H9 (cell line): ENCODE results near the gene RPS27L. TPM values are rescaled to one million over a fixed set of nuclear protein-coding genes. Genes with fewer than 3 reads are reported as not detected.

Source experiments
- DNase-seq: peaks from one replicate; pipeline ENCODE4 v3.0.0-alpha.2; 2017
- H2AFZ ChIP-seq: one replicate; pipeline ENCODE4 v1.6.1; 2013; ENCODE audit warnings: mild to moderate bottlenecking, low read length, control low read depth, moderate library complexity
- H2AK5ac ChIP-seq: 2 replicates; pipeline ENCODE4 v1.6.1; 2013; ENCODE audit warnings: low read length, control low read depth, mixed read lengths; ENCODE audit not compliant: insufficient read length
- H2BK120ac ChIP-seq: one replicate; pipeline ENCODE4 v1.6.1; 2013; ENCODE audit warnings: low read depth, mild to moderate bottlenecking, low read length, control low read depth, inconsistent platforms; ENCODE audit not compliant: poor library complexity, severe bottlenecking
- H2BK12ac ChIP-seq: 2 replicates; pipeline ENCODE4 v1.6.1; 2013; ENCODE audit warnings: low read length, control low read depth, mixed read lengths, low read depth; ENCODE audit not compliant: insufficient read length
- H2BK15ac ChIP-seq: 2 replicates; pipeline ENCODE4 v1.6.1; 2013; ENCODE audit warnings: low read depth, low read length, control low read depth
- H2BK20ac ChIP-seq: one replicate; pipeline ENCODE4 v1.6.1; 2013; ENCODE audit warnings: low read depth, mild to moderate bottlenecking, low read length, control low read depth, inconsistent platforms; ENCODE audit not compliant: poor library complexity, severe bottlenecking
- H2BK5ac ChIP-seq: 2 replicates; pipeline ENCODE4 v1.6.1; 2013; ENCODE audit warnings: low read length, control low read depth, mixed read lengths; ENCODE audit not compliant: insufficient read length
- H3K14ac ChIP-seq: 2 replicates; pipeline ENCODE4 v1.6.1; 2013; ENCODE audit warnings: low read length, control low read depth; ENCODE audit not compliant: insufficient read depth
- H3K18ac ChIP-seq: 2 replicates; pipeline ENCODE4 v1.6.1; 2013; ENCODE audit warnings: low read depth, mild to moderate bottlenecking, mixed read lengths, low read length, control low read depth; ENCODE audit not compliant: insufficient read length
- H3K23ac ChIP-seq: 2 replicates; pipeline ENCODE4 v1.6.1; 2013; ENCODE audit warnings: low read length, control low read depth, mixed read lengths, low read depth; ENCODE audit not compliant: insufficient read length
- H3K23me2 ChIP-seq: 2 replicates; pipeline ENCODE4 v1.6.1; 2013; ENCODE audit warnings: low read depth, mild to moderate bottlenecking, mixed read lengths, low read length, control low read depth; ENCODE audit not compliant: insufficient read length, poor library complexity, severe bottlenecking
- H3K27ac ChIP-seq: 2 replicates; pipeline ENCODE4 v1.5.1; 2013; ENCODE audit warnings: low read length, control low read depth, mixed read lengths, low read depth; ENCODE audit not compliant: insufficient read length
- H3K27me3 ChIP-seq: 2 replicates; pipeline ENCODE4 v1.6.1; 2013; ENCODE audit warnings: low read length, control low read depth, inconsistent platforms; ENCODE audit not compliant: insufficient read depth
- H3K4ac ChIP-seq: 2 replicates; pipeline ENCODE4 v1.6.1; 2013; ENCODE audit warnings: low read depth, mild to moderate bottlenecking, control low read depth, inconsistent platforms, low read length, moderate library complexity
- H3K4me1 ChIP-seq: 2 replicates; pipeline ENCODE4 v1.6.1; 2013; ENCODE audit warnings: low read length, control low read depth, inconsistent platforms; ENCODE audit not compliant: insufficient read depth
- H3K4me2 ChIP-seq: 2 replicates; pipeline ENCODE4 v1.6.1; 2013; ENCODE audit warnings: low read length, control low read depth, mixed read lengths; ENCODE audit not compliant: insufficient read length, insufficient read depth
- H3K56ac ChIP-seq: 2 replicates; pipeline ENCODE4 v1.6.1; 2013; ENCODE audit warnings: low read depth, mild to moderate bottlenecking, mixed read lengths, low read length, control low read depth; ENCODE audit not compliant: insufficient read length
- H3K79me1 ChIP-seq: 2 replicates; pipeline ENCODE4 v1.6.1; 2013; ENCODE audit warnings: low read depth, mild to moderate bottlenecking, moderate library complexity, low read length, control low read depth, inconsistent platforms; ENCODE audit not compliant: insufficient read depth, poor library complexity, severe bottlenecking
- H3K79me2 ChIP-seq: 2 replicates; pipeline ENCODE4 v1.6.1; 2013; ENCODE audit warnings: low read length, control low read depth, inconsistent platforms; ENCODE audit not compliant: insufficient read depth
- H3K9ac ChIP-seq: 2 replicates; pipeline ENCODE4 v1.6.1; 2013; ENCODE audit warnings: low read length, control low read depth, mixed read lengths; ENCODE audit not compliant: insufficient read length; ENCODE audit errors: extremely low read depth
- H3K9me3 ChIP-seq: one replicate; pipeline ENCODE4 v1.6.1; 2013; ENCODE audit warnings: low read depth, low read length, inconsistent platforms; ENCODE audit not compliant: control insufficient read depth
- H3T11ph ChIP-seq: one replicate; pipeline ENCODE4 v1.6.1; 2013; ENCODE audit warnings: mild to moderate bottlenecking, low read length, control low read depth, inconsistent platforms
- H4K20me1 ChIP-seq: one replicate; pipeline ENCODE4 v1.6.1; 2013; ENCODE audit not compliant: control insufficient read depth, insufficient read length, insufficient read depth
- H4K5ac ChIP-seq: 2 replicates; pipeline ENCODE4 v1.6.1; 2013; ENCODE audit warnings: low read depth, mild to moderate bottlenecking, mixed read lengths, low read length, control low read depth; ENCODE audit not compliant: insufficient read length
- H4K8ac ChIP-seq: replicated peaks from 2 replicates; pipeline ENCODE4 v1.6.1; 2013; ENCODE audit warnings: low read length, control low read depth, mixed read lengths, low read depth; ENCODE audit not compliant: insufficient read length
- H4K91ac ChIP-seq: 2 replicates; pipeline ENCODE4 v1.6.1; 2013; ENCODE audit warnings: low read depth, mild to moderate bottlenecking, moderate library complexity, mixed read lengths, low read length, control low read depth; ENCODE audit not compliant: insufficient read length
- H3K27ac Mint-ChIP-seq, 3 experiments: 2 replicates in 2 of 3; 3 replicates in 1 of 3; pipeline ENCODE4 v1.8.0; 2020 to 2021; ENCODE audit warnings: mixed read lengths in 3 of 3, mild to moderate bottlenecking in 1 of 3, moderate library complexity in 1 of 3
- H3K27me3 Mint-ChIP-seq: 2 replicates; pipeline ENCODE4 v1.8.0; 2021; ENCODE audit warnings: low read depth, mild to moderate bottlenecking, moderate library complexity, mixed read lengths
- H3K36me3 Mint-ChIP-seq, 3 experiments: 2 replicates in 2 of 3; 3 replicates in 1 of 3; pipeline ENCODE4 v1.8.0; 2020 to 2021; ENCODE audit warnings: low read depth in 3 of 3, mixed read lengths in 3 of 3; ENCODE audit not compliant: insufficient read depth in 1 of 3
- H3K4me1 Mint-ChIP-seq, 2 experiments: 2 replicates each; pipeline ENCODE4 v1.8.0; 2020; ENCODE audit warnings: mixed read lengths in 2 of 2
- H3K4me3 Mint-ChIP-seq, 2 experiments: 2 replicates in 1 of 2; 3 replicates in 1 of 2; pipeline ENCODE4 v1.8.0; 2020 to 2021; ENCODE audit warnings: mild to moderate bottlenecking in 2 of 2, mixed read lengths in 2 of 2, moderate library complexity in 1 of 2
- H3K9me3 Mint-ChIP-seq, 2 experiments: 2 replicates in 1 of 2; 3 replicates in 1 of 2; pipeline ENCODE4 v1.8.0; 2020; ENCODE audit warnings: mild to moderate bottlenecking in 2 of 2, mixed read lengths in 2 of 2, moderate library complexity in 1 of 2
- CTCF ChIP-seq: fragments of 200-600 bp; sonication (generic); conservative IDR thresholded peaks from 3 replicates; pipeline ENCODE4 v1.8.0; 2021; ENCODE audit warnings: antibody characterized with exemption, mild to moderate bottlenecking
- WGBS: extraction: QIAGEN DNeasy Blood & Tissue Kit; methylation state at CpG from one replicate; pipeline ENCODE4 v1.1.7; 2013; ENCODE audit warnings: missing lambda C conversion rate, low lambda C conversion rate, mixed read lengths; ENCODE audit not compliant: insufficient read length; ENCODE audit errors: extremely low coverage; 5-methylcytosine and 5-hydroxymethylcytosine counted together
- total RNA-seq: library from RNA; stranded (reverse); gene quantifications from 2 replicates; pipeline ENCODE4 v1.2.1, GENCODE V29; 2021

The RPS27L gene
- total RNA-seq, 1 experiment from 2014 or later: 180 TPM

- Histone ChIP-seq H4K91ac (no peak overlapping the region), H3K27ac (no peak overlapping the region)
- TF ChIP-seq CTCF: no peak
These were observed 39.6 kb upstream of the RPS27L start for GRCh38 chr15:63196842-63197241.

More at GRCh38 chr15:63196842-63197241, 39.6 kb upstream of the RPS27L start:
- H2AK5ac ChIP-seq: no peak overlapping the region
- H3K4ac ChIP-seq: no peak overlapping the region
- DNase-seq: no peak
- no peak overlapping the region for H3K18ac ChIP-seq
- no peaks in the 10 kb centered on the region for H3K27me3 ChIP-seq
- H3K79me1 ChIP-seq: no peaks in the 10 kb centered on the region
- no peak overlapping the region for H2BK15ac ChIP-seq
- Mint-ChIP-seq H3K36me3 (peaks cover 0 to 6% (median 1%) of the 10 kb centered on the region in 3 experiments; a peak in 2 of 7 replicates), H3K4me3 (no peak overlapping the region), H3K27ac (peak overlapping the region in 2 of 3 experiments; percentile 29 to 32; a peak in 1 of 7 replicates), H3K27me3 (no peaks in the 10 kb centered on the region), H3K9me3 (no peaks in the 10 kb centered on the region), H3K4me1 (peaks cover 50 to 63% of the 10 kb centered on the region in 2 experiments)
- H2BK20ac ChIP-seq: no peak overlapping the region
- H3K9me3 ChIP-seq: no peaks in the 10 kb centered on the region
- H3K4me2 ChIP-seq: no peak overlapping the region
- no peak overlapping the region for H4K5ac ChIP-seq
- H3K23me2 ChIP-seq: no peaks in the 10 kb centered on the region
- peaks cover 11% of the 10 kb centered on the region; the same call in 1 of the 2 replicates for H3K79me2 ChIP-seq
- H4K8ac ChIP-seq: no peak overlapping the region
- no peaks in the 10 kb centered on the region for H4K20me1 ChIP-seq
- no peak overlapping the region for H3K23ac ChIP-seq
- H2BK120ac ChIP-seq: no peak overlapping the region
- H3T11ph ChIP-seq: no peak overlapping the region
- no peak overlapping the region for H3K56ac ChIP-seq
- no peak overlapping the region for H3K14ac ChIP-seq
- WGBS: no CpG with 5 or more reads among the region's 1 CpG
- H2AFZ ChIP-seq: no peak overlapping the region
- no peak overlapping the region for H2BK12ac ChIP-seq
- H3K4me1 ChIP-seq: peaks cover 11% of the 10 kb centered on the region; the same call in 1 of the 2 replicates
- H3K9ac ChIP-seq: peak overlapping the region; percentile 18
- no peak overlapping the region for H2BK5ac ChIP-seq
